Measurements from ENCODE around the gene KRT14.
"Not testable (repeated sequence)": the region's sequence is repeated elsewhere in the genome, so short reads cannot be mapped to it uniquely, and the experiment has no call there.

The KRT14 gene

GRCh38 chr17:41545829-41546410 lies 40.8 kb downstream of the KRT14 start:
- DNase-seq = no peak

GRCh38 chr17:41544935-41545334 lies 41.8 kb downstream of the KRT14 start:
- no peak for DNase-seq

- DNase-seq = no peak
Observed at GRCh38 chr17:41544491-41544892, 42.2 kb downstream of the KRT14 start.

- DNase-seq = not testable (repeated sequence)
Observed at GRCh38 chr17:41542786-41543185, 43.9 kb downstream of the KRT14 start.

GRCh38 chr17:41542357-41542756 lies 44.3 kb downstream of the KRT14 start:
- no peak for DNase-seq

- DNase-seq = no peak
Observed at GRCh38 chr17:41540921-41541625, 45.6 kb downstream of the KRT14 start.

- DNase-seq = no peak
Observed at GRCh38 chr17:41539979-41540701, 46.6 kb downstream of the KRT14 start.

GRCh38 chr17:41539071-41539492 lies 47.6 kb downstream of the KRT14 start:
- no peak for DNase-seq

GRCh38 chr17:41538565-41538991 lies 48.1 kb downstream of the KRT14 start:
- DNase-seq = no peak

- DNase-seq = no peak
Observed at GRCh38 chr17:41537990-41538389, 48.7 kb downstream of the KRT14 start.

- no peak for DNase-seq
Observed at GRCh38 chr17:41537614-41537954, 49.1 kb downstream of the KRT14 start.

GRCh38 chr17:41536741-41537613 lies 49.7 kb downstream of the KRT14 start:
- no peak for DNase-seq

- DNase-seq = no peak
Observed at GRCh38 chr17:41535764-41536481, 50.8 kb downstream of the KRT14 start.

- DNase-seq = no peak
Observed at GRCh38 chr17:41534899-41535546, 51.7 kb downstream of the KRT14 start.

GRCh38 chr17:41533613-41534012 lies 53.1 kb downstream of the KRT14 start:
- DNase-seq = no peak

- no peak for DNase-seq
Observed at GRCh38 chr17:41532947-41533570, 53.6 kb downstream of the KRT14 start.
